Stimulated activated CD4-positive, alpha-beta T cell treated with anti-CD3 and anti-CD28 coated beads, Interleukin-4, amount 100 ng/mL, for 4 hours (primary cell): ENCODE results near the gene C12orf57.

Experiments used
- DNase-seq, 2 experiments: peaks; one replicate each; pipeline ENCODE4 v3.0.0-alpha.2; 2020

C12orf57 gene

GRCh38 chr12:6938353-6939190 lies 5.2 kb upstream of the C12orf57 start:
- DNase-seq: no peak

GRCh38 chr12:6939191-6939540 lies 4.7 kb upstream of the C12orf57 start:
- no peak for DNase-seq

GRCh38 chr12:6941267-6941666 lies 2.6 kb upstream of the C12orf57 start:
- no peak for DNase-seq

GRCh38 chr12:6941782-6942181 lies 2.0 kb upstream of the C12orf57 start:
- DNase-seq: no peak

GRCh38 chr12:6942331-6942665 lies 1.5 kb upstream of the C12orf57 start:
- DNase-seq: no peak

DNA sequence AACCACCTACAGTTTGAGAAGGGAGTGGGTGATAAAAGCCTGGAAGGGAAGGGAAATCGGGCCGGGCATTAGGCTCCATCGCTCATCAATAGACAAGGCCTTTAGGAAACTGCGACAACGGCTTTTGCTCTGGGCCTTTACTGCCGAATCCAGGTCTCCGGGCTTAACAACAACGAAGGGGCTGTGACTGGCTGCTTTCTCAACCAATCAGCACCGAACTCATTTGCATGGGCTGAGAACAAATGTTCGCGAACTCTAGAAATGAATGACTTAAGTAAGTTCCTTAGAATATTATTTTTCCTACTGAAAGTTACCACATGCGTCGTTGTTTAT lies 467 bp upstream of the C12orf57 start:
- peak; percentile 58 to 79 for DNase-seq

DNA sequence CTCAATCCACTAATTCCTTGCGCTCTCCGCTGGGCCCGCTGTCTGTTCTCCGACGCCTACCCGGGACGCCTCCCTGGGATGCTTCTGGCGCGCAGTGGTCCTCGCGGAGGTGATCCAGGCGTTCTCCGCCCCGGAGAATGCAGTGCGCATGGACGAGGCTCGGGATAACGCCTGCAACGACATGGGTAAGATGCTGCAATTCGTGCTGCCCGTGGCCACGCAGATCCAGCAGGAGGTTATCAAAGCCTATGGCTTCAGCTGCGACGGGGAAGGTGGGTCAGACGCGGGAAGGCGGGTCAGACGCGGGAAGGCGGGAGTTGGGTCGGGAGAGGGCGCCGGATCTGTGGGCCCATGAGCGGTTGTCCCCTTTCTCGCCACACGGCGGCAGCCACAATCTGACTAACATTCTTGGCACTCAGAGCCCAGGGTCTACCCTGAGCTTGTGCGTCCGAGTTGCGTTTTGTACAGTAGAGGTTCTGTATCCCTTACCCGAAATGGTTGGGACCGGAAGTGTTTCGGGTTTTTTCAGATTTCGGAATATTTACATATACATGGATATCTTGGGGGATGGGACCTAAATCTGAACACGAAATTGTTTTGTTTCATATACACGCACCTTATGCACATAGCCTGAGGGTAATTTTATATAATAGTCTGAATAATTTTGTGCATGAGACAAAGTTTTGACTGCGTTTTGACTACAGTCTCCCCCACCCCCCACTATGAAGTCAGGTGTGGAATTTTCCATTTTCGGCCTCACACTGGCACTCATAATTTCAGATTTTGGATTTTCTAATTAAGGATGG lies 762 bp downstream of the C12orf57 start:
- peak; percentile 79 to 84 for DNase-seq

DNA sequence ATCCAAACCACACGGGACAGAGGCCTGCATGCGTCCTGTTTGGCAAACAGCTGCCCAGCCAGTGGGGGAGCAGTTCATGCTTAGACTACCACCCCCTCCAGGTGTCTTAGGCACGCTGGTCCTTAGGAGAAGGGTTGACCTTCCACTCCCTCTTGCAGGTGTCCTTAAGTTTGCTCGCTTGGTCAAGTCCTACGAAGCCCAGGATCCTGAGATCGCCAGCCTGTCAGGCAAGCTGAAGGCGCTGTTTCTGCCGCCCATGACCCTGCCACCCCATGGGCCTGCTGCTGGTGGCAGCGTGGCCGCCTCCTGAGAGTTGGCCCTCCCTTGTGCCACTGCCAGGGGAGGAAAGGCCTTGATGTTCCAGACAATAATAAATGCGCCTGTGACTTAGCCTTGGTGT lies 1.8 kb downstream of the C12orf57 start:
- no peak for DNase-seq

DNA sequence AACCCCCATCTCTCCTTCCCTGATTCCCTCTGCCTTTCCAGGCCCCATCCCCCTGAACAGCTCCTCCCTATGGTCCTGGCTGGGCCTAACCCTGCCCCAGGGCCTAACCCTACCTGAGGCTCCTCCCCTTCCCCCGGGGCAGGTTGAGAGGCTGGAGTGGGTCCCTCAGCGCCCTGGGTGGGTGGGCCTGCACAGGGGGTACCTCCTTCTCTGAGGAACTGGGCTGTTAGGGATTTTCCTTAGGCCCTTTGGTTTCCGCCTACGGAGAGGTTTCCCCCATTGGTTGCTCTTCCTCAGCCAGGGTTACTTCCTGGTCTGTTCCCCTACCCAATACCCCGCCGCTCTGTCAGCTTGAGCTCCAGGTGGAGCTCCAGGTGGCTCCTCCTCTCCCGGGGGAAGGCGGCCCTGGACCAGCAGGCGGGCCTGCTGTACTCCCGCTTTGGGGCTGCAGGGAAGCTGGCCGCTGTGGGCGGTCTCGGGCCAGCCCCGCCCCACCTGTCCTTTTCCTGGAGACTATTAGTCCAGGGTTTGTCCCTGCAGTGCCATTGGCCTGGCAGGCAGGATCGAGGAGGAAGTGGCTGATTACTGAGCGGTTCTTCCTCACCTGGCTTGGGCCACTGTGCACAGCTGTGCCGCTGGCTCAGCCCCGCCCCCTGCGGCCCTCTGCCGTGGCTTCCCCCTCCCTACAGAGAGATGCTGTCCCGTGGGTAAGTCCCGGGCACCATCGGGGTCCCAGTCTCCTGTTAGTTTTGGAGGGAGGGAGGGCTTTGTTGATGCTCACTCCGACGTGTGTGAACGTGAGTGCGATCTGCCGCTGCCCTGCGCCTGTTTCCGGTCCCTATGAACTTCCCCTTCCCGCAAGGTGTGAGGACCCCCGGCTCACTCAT lies 2.5 kb downstream of the C12orf57 start:
- DNase-seq: peak; percentile 47 to 52

DNA sequence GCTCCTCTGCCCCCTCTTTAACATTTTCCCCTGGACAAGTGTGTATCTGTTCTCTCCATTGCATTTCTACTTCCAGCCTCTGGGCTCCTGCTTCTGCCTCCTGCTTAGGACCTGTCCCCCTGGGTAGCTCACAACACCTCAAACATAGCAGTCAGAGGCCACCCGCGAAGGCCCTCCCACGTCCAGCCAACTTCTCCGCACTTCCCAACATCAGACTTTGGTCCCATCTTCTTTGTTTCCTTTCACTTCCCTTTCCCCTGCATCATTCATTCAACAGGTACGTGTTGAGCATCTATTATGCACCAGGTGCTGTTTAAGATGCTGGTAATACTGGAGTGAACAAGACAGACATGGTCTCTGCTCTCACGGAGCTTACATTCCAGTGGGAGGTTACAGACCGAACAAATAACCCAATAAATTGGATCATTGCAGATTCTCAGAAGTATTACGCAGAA lies 3.1 kb downstream of the C12orf57 start:
- no peak for DNase-seq

DNA sequence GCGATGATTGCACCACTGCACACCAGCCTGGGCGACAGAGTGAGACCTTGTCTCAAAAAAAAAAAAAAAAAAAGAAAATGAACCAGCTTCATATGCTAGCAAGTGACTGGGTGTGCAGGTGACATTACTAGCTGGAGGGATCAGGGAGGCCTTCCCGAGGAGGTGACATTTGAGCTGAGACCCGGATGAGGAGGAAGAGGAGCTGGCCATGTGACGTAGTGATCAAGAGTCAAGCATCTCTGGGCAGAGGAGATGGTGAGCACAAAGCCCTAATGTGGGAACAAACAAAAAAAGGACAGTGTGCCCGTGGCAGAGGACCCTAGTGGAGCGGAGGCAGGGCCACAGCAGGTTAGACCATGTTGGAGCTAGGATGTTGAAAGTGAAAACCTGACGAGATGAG lies 3.8 kb downstream of the C12orf57 start:
- DNase-seq: no peak

- peak in 1 of 2 experiments; percentile 44 for DNase-seq
Measured at GRCh38 chr12:6948873-6949594, 5.2 kb downstream of the C12orf57 start.

GRCh38 chr12:6950401-6950801 lies 6.6 kb downstream of the C12orf57 start:
- no peak for DNase-seq

DNA sequence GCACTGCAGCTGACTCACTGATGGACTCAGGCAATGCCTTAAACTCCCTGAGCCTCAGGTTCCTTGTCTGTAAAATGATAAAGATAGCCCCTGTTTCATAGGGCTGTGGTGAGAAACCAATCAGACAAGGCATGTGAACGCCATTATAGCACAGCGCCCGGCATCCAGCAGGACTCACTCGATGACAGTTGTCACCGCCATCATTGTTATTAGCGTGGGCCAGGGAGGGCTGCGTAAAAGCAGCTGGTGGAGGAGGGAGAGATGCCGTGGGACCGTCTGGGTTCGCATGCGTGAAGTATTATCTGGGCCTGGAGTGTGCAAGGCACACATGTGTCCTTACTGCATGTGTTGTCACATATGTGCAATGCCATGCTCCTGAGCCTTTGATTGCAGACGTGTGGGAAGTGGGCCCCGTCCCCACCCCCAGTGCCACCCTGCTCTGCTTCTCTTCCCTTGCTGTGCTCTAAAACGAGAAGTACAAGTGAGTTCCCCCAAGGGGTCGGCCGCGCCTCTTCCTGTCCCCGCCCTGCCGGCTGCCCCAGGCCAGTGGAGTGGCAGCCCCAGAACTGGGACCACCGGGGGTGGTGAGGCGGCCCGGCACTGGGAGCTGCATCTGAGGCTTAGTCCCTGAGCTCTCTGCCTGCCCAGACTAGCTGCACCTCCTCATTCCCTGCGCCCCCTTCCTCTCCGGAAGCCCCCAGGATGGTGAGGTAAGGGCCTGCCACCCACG lies 7.2 kb downstream of the C12orf57 start, which contains the start of gene PTPN6:
Gene PTPN6 (plus strand): TSS at position 546 of the 730 bp plus-strand sequence. CDS start 157 bp downstream, at position 703.
- peak; percentile 68 to 84 for DNase-seq

DNA sequence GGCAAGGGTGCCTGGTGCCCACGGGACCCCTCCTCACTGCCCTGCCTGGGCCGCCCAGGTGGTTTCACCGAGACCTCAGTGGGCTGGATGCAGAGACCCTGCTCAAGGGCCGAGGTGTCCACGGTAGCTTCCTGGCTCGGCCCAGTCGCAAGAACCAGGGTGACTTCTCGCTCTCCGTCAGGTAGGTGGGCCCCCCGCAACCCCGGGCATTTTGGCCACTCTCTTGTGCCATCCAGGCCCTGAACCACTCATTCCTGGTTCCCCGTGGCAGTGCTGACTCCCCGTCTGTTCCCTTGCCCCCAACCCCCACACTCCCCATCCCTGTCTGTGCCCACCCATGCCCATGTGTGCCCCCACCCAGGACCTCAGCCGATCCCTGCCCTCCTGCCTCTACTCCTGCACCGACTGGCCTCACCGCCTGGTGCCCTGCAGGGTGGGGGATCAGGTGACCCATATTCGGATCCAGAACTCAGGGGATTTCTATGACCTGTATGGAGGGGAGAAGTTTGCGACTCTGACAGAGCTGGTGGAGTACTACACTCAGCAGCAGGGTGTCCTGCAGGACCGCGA lies 7.8 kb downstream of the C12orf57 start:
- DNase-seq: no peak

DNA sequence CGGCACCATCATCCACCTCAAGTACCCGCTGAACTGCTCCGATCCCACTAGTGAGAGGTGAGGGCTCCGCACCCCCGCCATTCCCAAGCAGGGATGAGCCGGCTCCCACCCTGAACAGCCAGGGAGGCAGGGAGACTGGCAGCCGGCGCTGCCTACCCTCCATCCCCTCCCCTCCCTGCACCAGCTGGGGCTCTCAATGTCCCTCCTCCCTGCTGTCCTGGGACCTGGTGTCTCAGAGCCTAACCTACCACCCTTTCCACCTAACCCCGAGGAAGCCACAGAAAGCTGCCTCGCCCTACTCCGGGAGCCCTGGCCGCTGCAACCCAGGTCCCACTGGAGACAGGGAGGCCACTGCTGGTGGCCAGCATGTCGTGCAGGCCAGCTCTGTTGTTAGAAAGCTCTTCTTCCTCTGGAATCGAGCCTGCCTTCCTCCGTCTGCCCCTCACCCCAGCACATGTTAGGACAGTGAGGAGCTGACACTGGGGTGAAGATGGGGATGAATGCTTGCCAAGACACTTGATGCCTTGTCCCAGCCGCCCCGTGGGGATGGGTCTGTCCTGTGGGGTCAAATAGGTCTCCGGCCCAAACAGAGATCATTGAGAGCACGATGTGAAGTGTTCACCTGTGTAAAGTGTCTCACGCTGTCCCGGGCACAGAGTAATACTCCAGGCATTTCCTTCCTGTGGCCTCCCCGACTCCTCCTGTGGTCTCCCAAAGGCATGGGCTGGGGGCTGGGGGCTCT lies 8.5 kb downstream of the C12orf57 start:
- no peak for DNase-seq

- no peak for DNase-seq
Measured at GRCh38 chr12:6952863-6953441, 9.1 kb downstream of the C12orf57 start.

- DNase-seq: peak; percentile 68 to 92
Measured at GRCh38 chr12:6953442-6954315, 9.9 kb downstream of the C12orf57 start.
